Suprapubic skin (tissue), 4 donors: ENCODE measurements around the gene TMEM270.

Experiments
- POLR2A ChIP-seq, 2 donors: fragments of 450-650 bp; IDR thresholded peaks; one replicate each; pipeline ENCODE4 v1.6.1; 2017; ENCODE audit warnings: antibody characterized with exemption in 2 of 2, mild to moderate bottlenecking in 2 of 2, moderate library complexity in 2 of 2
- POLR2AphosphoS5 ChIP-seq, 3 donors: sonication (generic); formaldehyde crosslinking; IDR thresholded peaks; one replicate each; pipeline ENCODE4 v1.6.1; 2017; ENCODE audit warnings: antibody characterized with exemption in 3 of 3
- TF ChIP-seq, protein P1 (sequence below), 2 donors: fragments of 200-600 bp in 1 of 2; fragments of 450-650 bp in 1 of 2; sonication (generic) in 1 of 2; IDR thresholded peaks; one replicate each; pipeline ENCODE4 v1.5.1; 2016 to 2019; ENCODE audit warnings: antibody characterized with exemption in 2 of 2, mild to moderate bottlenecking in 1 of 2, moderate library complexity in 1 of 2

DNA sequence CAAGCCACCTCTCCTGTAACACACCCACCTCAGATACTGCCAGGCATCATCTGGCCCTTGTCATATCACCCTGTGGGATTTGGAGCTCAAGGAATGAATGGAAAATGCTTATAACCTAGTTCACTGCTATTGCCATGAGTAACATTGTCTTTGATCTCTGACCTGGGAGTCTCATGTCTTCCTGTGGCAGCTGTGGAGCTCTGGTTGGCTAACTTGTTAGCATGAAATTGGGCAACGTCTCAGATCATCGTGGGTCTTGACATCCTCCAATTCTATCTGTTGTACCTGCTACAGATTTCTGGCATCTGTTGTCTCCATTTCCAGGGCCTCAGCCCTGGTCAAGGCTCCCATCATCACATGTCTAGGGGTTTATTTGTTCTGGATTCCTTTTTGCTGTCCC lies 2.2 kb upstream of the TMEM270 start:
- TF ChIP-seq, protein P1, sequence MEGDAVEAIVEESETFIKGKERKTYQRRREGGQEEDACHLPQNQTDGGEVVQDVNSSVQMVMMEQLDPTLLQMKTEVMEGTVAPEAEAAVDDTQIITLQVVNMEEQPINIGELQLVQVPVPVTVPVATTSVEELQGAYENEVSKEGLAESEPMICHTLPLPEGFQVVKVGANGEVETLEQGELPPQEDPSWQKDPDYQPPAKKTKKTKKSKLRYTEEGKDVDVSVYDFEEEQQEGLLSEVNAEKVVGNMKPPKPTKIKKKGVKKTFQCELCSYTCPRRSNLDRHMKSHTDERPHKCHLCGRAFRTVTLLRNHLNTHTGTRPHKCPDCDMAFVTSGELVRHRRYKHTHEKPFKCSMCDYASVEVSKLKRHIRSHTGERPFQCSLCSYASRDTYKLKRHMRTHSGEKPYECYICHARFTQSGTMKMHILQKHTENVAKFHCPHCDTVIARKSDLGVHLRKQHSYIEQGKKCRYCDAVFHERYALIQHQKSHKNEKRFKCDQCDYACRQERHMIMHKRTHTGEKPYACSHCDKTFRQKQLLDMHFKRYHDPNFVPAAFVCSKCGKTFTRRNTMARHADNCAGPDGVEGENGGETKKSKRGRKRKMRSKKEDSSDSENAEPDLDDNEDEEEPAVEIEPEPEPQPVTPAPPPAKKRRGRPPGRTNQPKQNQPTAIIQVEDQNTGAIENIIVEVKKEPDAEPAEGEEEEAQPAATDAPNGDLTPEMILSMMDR (IDR thresholded peaks at IDR 0.05): no peak
- no peak for TF ChIP-seq POLR2A (IDR thresholded peaks at IDR 0.05)
- no peak for TF ChIP-seq POLR2AphosphoS5 (IDR thresholded peaks at IDR 0.05)
